Mucosa of descending colon (tissue), 3 donors: ENCODE measurements around the gene NUDT13. TPM values are rescaled to one million over a fixed set of nuclear protein-coding genes. Genes with fewer than 3 reads are reported as not detected.

Experiments used
- ATAC-seq: fragments of 200-7000 bp; cut with Tn5 transposase; one replicate; pipeline ENCODE4 v1.9.1; 2020; ENCODE audit warnings: mild to moderate bottlenecking, moderate library complexity
- DNase-seq, 3 donors: peaks; one replicate each; pipeline ENCODE4 v3.0.0-alpha.2; 2020
- H3K36me3 ChIP-seq: fragments of 200-600 bp; one replicate; pipeline ENCODE4 v1.8.0; 2021; ENCODE audit warnings: low read depth, mild to moderate bottlenecking
- H3K4me1 ChIP-seq: fragments of 200-600 bp; one replicate; pipeline ENCODE4 v1.8.0; 2021; ENCODE audit warnings: low read depth, mild to moderate bottlenecking
- H3K4me3 ChIP-seq: fragments of 200-600 bp; one replicate; pipeline ENCODE4 v1.8.0; 2021; ENCODE audit warnings: mild to moderate bottlenecking
- H3K9me3 ChIP-seq: fragments of 200-600 bp; one replicate; pipeline ENCODE4 v1.8.0; 2021; ENCODE audit warnings: mild to moderate bottlenecking
- intact Hi-C, 2 donors: fragments of 100-400 bp; cut with DNase I in 1 of 2; cut with micrococcal nuclease in 1 of 2; formaldehyde crosslinking; loops; one replicate each; pipeline versions ENCODE4 v1.11.0 to v1.11.1; 2022; cut with DNase I, micrococcal nuclease
- long read RNA-seq, 2 donors: library from polyadenylated mRNA; unstranded; transcript quantifications; one replicate each; pipeline ENCODE4 v2.0.0, GENCODE V29; 2019 to 2021
- total RNA-seq, 3 donors: library from RNA; stranded (reverse); fragmentation: NEBNext Ultra II Directional in 2 of 3; extraction: Animal tissue kit (Norgen Biotek cat#: 25700) in 2 of 3; gene quantifications; one replicate each; pipeline versions ENCODE4 v1.2.1 to v1.2.4, GENCODE V29; 2021 to 2023
- TF ChIP-seq, protein P1 (sequence below): fragments of 200-600 bp; IDR thresholded peaks from one replicate; pipeline ENCODE4 v1.8.0; 2022; ENCODE audit warnings: antibody characterized with exemption, mild to moderate bottlenecking
- donor health status: DM: no; HTN: no; CAD: no; lungs with moderate emphysema.
- donor health status: DM: no; HTN: no; CAD: no.
- donor health status: DM: no; HTN: yes; CAD: no.

Gene NUDT13
- 1 to 10 TPM; 3.5 to 5.1 (median 3.6) TPM for total RNA-seq
- long read RNA-seq, donor 1, partial matches to known transcripts, result 1 of 6 reads
- long read RNA-seq, donor 1, other reads (novel, unspliced or antisense), result 0 of 6 reads
- long read RNA-seq, donor 2, result 0 reads

DNA sequence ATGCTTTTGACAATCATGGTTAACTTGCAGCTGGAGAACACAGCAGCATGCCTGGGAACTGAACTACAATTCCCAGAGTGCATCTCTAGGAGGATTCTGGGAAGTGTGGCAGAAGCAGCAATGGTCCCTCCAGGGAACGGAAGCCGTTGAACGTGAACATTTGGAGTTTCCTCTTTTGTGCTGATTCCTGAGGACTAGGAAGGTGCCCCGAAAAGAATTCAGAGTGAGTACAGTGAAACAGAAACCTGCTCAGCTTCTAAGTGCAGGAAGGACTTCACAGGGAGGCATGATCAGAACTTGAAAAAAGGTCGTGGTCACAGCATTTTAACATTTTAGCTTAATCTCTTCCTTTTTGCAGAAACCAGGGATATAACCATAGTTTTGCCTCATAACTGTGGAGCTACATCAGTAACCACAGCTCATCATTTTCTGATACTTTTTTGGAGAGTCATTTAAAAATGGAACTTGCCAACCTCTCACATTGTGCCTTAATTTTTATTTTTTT, at the start of gene NUDT13:
TSS of gene NUDT13 (plus strand) at position 111 of the 505 bp plus-strand sequence. CDS start 3,911 bp downstream, outside the sequence.
- ATAC-seq, result peak; percentile 99
- DNase-seq, result peak in 2 of 3 donors; percentile 51 to 86
- TF ChIP-seq, protein P1, sequence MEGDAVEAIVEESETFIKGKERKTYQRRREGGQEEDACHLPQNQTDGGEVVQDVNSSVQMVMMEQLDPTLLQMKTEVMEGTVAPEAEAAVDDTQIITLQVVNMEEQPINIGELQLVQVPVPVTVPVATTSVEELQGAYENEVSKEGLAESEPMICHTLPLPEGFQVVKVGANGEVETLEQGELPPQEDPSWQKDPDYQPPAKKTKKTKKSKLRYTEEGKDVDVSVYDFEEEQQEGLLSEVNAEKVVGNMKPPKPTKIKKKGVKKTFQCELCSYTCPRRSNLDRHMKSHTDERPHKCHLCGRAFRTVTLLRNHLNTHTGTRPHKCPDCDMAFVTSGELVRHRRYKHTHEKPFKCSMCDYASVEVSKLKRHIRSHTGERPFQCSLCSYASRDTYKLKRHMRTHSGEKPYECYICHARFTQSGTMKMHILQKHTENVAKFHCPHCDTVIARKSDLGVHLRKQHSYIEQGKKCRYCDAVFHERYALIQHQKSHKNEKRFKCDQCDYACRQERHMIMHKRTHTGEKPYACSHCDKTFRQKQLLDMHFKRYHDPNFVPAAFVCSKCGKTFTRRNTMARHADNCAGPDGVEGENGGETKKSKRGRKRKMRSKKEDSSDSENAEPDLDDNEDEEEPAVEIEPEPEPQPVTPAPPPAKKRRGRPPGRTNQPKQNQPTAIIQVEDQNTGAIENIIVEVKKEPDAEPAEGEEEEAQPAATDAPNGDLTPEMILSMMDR, result no peak
- intact Hi-C loops, result no loop called here
- Histone ChIP-seq H3K36me3 (no peaks in the 10 kb centered on the region), H3K4me1 (no peaks in the 10 kb centered on the region), H3K4me3 (no peak within 1 kb of the TSS), H3K9me3 (no peaks in the 10 kb centered on the region)

DNA sequence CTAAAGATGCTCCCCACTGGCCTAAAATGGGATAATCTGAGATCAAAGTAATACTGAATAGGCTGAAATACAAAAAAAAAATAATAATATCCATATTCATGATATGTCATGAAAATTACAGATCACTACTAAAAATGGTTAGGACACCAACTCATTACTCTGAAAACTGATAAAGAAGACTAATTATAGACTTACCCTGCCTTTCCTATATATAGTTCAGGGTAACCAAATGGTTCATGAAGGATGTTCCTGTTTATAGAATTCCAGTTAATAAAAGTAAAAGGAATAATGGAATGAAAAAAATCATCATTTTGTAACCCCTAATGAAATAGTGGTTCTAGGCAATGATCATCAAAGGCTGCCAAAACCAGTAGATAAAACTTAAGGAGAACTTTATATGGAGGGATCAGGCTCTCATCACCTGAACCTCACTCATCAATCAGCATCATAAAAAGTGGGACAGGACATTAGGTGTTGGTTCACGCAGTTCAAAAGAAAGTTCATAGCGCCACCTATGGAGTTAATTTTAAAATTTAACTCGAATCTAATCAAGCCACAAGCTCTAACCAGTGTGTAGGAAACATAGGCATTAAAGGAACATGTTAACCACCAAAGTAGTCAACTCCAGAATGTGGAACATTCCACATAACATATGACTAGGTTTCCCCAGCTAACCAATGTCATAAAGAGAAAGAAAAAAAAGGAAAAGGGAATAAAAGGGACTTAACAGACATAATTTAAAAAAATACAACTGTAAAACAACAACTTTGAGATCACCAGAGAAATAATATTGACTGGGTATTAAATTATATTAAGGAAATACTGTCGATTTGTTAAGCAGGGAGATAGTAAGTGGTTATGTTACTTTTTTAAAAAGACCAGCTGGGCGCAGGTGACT, 49.3 kb upstream of the NUDT13 start:
- no peak overlapping the region for H3K4me3 ChIP-seq
- intact Hi-C loops, result no loop called here
- H3K4me1 ChIP-seq, result no peaks in the 10 kb centered on the region
- no peak for DNase-seq
- peak; percentile 74 for ATAC-seq
- H3K9me3 ChIP-seq, result no peaks in the 10 kb centered on the region
- H3K36me3 ChIP-seq, result no peaks in the 10 kb centered on the region
- TF ChIP-seq, protein P1, result no peak

DNA sequence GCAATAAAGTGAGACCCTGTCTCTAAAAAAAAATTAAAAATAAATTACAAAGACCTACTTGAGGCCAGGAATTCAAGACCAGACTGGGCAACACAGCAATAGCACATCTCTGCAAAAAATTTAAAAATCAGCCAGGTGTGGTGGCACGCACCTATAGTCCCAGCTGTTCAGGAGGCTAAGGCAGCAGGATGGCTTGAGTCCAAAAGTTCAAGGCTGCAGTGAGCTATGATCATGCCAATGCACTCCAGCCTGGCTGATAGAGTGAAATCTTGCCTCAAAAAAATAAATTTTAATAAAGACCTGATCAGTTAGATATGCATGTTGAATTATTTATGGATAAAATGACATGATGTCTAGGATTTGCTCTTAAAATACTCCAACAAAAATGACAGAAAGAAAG, 48.5 kb upstream of the NUDT13 start:
- H3K4me1 ChIP-seq, result no peaks in the 10 kb centered on the region
- ATAC-seq (no peak), DNase-seq (no peak)
- no peaks in the 10 kb centered on the region for H3K36me3 ChIP-seq
- H3K9me3 ChIP-seq, result no peaks in the 10 kb centered on the region
- no peak overlapping the region for H3K4me3 ChIP-seq
- TF ChIP-seq, protein P1, result no peak
- intact Hi-C loops, result no loop called here

DNA sequence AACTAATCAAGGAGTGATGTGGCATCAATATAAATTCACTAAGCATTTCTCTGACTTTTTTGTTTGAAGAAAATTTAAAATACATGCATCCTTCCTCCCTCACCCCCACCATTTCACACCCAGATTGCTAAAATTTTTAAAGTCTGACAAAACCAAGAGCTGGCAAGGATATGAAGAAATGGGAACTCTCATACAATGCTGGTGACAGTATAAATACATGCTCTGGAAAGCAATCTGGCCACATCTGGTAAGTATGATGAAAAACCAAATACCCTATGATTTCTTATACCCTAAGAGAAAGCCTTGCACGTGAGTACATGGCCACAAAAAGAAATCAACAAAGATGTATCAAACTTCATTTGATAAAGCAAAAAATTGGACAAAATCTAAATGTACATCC, 44.8 kb upstream of the NUDT13 start:
- DNase-seq (no peak), ATAC-seq (no peak)
- Histone ChIP-seq H3K4me1 (no peaks in the 10 kb centered on the region), H3K4me3 (no peak overlapping the region), H3K9me3 (no peaks in the 10 kb centered on the region), H3K36me3 (no peaks in the 10 kb centered on the region)
- TF ChIP-seq, protein P1, result no peak
- intact Hi-C loops, result no loop called here

DNA sequence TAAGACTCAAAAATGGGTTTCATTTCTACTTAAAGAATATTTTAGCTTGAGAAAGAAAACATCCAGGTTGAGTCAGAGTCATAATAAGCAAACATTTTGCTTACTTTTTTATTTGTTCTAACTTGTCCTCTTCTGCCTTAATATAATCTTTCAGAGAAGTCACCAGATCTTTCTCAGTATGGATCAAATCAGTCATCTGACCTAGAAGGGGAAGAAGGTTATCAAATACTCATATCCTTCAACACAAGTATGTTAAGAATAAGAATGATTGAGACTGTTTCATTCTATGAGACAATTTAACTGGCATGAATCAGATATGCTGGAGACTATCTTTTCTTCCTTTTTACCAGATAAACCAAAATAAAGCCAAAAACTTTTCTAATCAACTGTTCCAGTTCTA, 36.6 kb upstream of the NUDT13 start:
- TF ChIP-seq, protein P1, result no peak
- peaks cover 10% of the 10 kb centered on the region for H3K4me1 ChIP-seq
- H3K36me3 ChIP-seq, result no peaks in the 10 kb centered on the region
- intact Hi-C loops, result no loop called here
- no peak overlapping the region for H3K4me3 ChIP-seq
- H3K9me3 ChIP-seq, result no peaks in the 10 kb centered on the region
- DNase-seq (no peak), ATAC-seq (no peak)
